GF-D8 (cell line): ENCODE results near the gene ZNF358.

Experiments used
- DNase-seq: peaks from one replicate; lab custom pipeline; 2025; lab: John Stamatoyannopoulos, UW

ZNF358 gene

GRCh38 chr19:7559102-7559501, 43.2 kb downstream of the ZNF358 start:
- no peak for DNase-seq

- DNase-seq = no peak
Measured at GRCh38 chr19:7560255-7560654, 44.4 kb downstream of the ZNF358 start.

GRCh38 chr19:7561325-7561724, 45.4 kb downstream of the ZNF358 start:
- DNase-seq = no peak

- no peak for DNase-seq
Measured at GRCh38 chr19:7562646-7563393, 46.9 kb downstream of the ZNF358 start.

- no peak for DNase-seq
Measured at GRCh38 chr19:7564866-7565265, 49.0 kb downstream of the ZNF358 start.

- no peak for DNase-seq
Measured at GRCh38 chr19:7565332-7565731, 49.4 kb downstream of the ZNF358 start.
